Activated T-helper 1 cell treated with Interleukin-2 at 50 U/mL for 16 hours (primary cell): ENCODE measurements around the gene MPL.
"Not testable (repeated sequence)": the region's sequence is repeated elsewhere in the genome, so short reads cannot be mapped to it uniquely, and the experiment has no call there.

ENCODE experiments used
- DNase-seq: peaks from one replicate; pipeline ENCODE4 v3.0.0-alpha.2; 2020; ENCODE audit warnings: low read depth

Gene MPL

DNA sequence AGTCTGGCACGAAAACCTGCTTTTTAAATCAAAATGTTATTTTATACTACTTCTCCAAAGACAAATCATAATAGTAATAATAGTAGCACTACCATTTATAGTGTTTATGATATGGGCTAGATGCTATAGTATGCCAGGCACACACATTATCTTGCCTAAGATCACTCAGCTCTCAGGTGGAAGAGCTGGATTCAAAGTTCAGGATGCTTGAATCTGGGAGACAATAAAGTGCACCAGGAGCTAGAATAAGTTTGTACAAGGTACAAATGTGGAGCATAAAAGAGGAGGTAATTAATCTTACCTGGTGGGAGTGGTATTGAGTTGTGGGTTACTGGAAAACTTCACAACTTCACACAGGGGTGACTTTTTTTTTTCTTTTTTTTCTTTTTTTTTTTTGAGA, 40.2 kb downstream of the MPL start:
- DNase-seq: no peak

DNA sequence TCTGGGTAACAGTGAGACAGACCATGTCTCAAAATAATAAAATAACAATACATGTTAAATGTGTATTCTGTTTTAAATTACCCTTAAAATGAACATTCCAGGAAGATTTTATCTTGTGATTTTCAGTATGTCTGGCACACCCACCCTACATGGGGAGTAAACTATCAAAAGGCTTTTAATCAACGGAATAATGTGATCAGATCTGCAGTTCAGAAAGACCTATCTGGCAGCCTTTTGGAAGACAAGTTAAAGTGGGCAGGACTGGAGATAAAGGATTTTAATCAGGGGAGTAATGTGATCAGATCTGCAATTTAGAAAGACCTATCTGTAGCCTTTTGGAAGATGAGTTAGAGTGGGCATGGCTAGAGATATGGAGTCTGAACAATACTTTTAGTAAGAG, 41.9 kb downstream of the MPL start:
- DNase-seq: no peak

DNA sequence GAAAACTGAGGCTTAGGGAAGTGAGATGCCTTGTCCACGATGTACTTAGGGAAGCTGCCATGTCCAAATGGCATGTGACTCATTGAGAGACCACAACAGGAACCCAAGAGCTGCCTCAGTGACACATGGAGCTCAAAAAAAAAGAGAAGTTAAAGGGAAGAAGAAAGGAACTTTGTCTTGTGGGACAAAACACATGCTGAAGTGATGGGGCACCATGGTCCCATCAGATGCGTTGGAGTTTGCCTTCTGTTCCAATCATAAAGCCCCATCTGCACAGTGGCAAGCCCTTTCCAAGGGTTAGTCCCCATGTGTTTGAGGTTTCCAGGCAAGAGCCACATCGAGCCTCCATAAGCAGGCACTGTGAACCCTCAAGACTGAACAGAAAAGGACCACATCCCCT, 44.0 kb downstream of the MPL start:
- DNase-seq: no peak

DNA sequence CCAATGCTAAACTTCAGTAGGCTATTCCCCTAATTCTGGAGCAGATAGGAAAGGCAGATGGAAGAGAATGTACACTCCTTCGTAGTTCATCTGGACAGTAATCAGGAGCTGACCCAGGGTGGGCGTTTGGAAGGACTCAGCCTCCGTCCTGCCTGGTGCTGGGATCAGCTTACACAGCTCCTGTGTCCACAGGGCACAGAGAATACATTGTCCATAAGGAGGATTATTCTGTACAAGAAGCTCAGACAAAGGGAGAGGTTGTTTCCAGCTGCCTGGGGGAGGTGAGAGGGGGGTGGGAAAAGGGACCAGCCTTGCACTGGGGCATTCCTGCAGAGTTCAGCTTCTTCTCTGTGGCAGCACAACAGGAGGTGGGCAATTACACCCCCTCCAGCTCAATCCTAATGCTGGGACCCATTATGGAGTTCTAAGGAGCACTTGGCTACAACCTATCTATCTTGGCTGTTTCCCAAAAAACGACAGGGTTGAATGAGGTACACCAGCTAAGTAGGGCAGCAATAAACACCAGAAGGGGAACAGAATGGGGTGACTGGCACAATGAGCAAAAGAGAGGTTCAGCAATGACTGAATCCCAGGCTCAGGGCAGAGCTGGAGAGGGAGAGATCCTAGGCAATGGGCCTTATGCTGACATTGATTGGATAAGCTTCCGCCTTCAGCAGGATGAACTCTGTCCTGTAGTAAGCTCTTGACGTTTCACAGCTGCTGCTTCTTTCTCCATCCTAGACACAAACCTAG, 44.6 kb downstream of the MPL start:
- no peak for DNase-seq

DNA sequence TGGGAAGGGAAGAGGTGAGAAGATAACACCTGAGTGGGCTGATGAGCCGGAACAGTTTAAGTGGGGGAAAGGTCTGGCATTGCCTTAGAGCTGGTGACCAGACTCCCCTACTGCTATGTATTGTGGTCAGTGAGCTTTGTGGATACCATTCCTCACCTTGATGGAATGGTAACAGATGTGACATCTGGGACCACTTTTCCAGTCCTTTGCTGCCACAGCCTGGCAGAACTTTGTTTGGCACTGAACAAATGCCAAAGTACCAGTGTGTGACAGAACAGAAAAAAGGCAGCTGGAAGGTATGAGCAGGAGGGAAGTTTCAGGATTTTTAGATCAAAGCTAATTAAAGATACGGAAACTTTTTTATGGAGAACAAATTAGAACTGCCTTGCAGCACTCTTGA, 45.8 kb downstream of the MPL start:
- no peak for DNase-seq

DNA sequence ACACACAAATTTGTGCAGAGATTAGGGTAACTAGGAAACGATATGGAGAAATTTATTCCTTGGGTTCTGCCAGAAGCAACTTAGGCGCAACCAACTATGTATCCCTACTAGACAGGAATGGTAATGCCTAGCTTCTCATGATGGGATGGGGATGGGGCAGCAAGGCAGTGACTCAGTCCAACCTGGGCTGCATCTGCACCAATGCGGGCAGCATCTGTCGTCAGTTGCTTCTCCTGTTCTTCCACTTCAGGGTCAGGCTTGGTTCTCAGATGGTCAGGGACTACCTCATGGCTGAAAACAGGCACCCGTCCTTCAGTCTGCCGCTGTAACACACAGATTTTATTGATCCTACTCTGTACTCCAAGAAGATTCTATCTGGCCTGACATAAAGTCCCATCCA, 49.1 kb downstream of the MPL start:
- no peak for DNase-seq

DNA sequence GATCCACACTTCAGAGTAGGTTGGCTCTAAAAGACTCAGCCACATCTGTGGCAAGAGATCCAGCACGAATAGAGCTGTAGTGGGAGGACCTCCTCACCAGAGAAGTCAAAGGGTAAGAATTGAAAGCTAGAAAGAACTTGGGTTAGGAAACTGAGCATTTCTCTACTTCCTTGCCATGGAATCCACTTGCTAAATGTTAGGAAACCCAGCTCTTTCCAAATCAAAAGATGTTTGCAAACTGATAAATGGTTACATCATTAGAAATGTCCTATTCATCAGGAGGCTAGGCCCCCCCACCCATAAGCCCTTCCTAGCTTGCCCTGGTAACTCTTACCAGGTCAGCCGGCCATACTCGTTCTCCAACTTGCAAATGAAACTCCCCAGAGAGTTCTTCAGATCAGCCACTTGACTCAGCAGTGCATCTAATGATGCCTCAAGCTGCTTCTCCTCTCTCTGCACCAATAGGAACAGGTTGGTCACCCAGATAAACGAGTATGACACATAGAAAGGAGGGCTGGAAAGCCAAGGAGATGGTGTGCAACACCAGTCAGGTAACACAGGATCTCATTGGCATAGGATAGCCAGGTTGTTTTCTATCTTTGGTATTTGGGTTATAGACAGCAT, 50.5 kb downstream of the MPL start:
- no peak for DNase-seq

DNA sequence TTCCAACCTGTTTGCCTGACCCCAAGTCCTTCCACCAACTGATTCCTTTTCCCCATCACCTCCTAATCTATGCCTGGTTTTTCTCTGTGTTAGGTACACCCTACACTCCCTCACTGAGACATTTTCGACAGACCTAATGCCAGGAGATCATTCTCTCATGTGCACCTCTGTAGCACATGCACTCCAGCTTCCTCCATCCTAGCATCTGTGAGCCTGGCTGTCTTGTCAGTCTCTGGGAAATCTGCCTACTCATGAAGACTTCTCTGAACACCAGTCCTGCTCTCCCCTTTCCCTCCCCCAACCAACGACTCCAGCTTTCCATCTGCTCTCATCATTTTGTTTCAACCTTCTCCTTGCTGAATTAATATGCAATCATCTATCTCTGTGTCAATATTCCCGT, 51.0 kb downstream of the MPL start:
- DNase-seq: no peak

DNA sequence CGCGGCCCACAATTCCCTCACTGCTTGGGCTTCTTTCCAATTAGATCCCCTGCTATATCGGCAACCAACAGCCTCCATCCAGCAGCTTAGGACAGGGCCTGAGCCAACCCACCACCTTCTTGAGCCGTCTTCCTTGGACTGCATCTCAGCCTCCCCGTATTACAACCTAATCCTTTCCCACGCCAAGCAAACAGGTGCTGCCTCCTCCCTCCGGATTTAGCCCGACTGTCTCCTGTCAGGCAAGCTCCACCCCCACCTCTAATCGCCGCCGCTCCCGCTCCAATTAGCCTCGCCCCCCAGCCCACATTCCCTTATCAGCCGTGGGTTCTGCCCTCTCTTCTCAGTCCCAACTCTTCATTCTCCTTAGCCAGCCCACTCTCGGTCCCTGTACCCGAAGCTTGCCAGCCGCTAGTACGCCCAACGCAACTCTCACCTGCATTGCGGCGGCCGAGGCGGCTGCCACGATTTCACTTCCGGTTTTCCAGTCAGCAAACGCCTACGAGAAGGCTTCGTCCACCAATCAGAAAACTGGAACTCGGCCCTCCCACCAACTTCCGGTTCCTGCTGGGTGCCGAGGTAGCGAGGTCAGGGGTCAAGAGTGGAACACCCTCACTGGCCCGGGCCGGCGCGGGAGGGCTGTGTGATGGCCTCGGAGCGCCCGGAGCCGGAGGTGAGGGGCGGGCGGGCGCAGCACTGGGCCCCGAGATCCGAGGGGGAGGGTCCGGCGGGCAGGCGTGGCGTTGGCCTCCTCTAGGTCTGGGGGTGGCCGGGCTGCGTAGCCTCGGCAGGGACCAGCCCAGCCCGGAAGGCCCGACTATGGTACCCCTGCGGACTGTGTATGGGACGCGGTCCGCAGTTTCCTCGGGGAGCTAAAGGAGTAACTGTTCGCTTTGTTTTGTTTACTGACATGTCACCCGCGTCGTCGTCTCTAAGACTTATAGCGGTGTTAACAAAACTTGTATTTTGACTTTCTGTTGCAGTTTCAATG, 52.0 kb downstream of the MPL start, which contains the start of the genes MED8 and SZT2:
TSS of gene MED8 (minus strand) at position 475 of the 988 bp plus-strand sequence. CDS start at position 439, 36 bp downstream.
TSS of gene SZT2 (plus strand) at position 574 of the 988 bp plus-strand sequence. CDS start at position 644, 70 bp downstream.
- DNase-seq: peak; percentile 87

DNA sequence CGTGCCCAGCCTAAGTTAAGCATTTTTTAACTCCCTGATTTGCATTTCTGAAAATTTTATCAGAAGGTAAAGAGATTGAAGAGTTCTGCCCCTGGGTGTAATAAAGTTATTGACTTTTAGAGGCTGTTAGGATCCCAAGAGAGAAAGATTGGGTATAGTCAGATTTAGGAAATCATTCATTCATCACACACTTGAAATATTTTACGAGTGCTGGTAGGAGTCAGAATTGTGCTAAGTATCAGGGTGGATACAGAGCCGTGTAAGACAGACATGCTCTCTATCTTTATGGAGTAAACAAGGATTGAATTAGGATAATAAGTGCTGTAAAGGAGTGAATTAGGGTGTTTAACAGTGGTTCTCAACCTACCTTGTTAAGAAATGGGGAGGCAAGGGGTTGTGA, 55.1 kb downstream of the MPL start:
- DNase-seq: no peak

DNA sequence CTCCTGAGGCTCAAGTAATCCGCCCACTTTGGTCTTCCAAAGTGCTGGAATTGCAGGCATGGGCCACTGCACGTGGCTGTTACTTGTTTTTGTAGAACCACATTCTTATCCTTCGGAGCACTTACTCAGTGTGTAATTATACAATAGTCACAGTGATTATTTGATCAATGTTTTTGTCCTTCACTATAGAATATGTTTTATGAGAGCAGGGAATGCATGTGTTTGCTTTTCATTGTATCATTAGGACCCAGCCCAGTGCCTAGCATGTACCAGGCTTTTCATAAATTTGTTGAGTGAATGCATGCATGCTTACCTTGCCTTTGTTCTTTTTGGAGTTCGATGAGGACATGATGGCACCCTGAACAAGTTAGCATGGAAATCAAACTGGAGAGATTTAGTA, 57.9 kb downstream of the MPL start:
- no peak for DNase-seq

DNA sequence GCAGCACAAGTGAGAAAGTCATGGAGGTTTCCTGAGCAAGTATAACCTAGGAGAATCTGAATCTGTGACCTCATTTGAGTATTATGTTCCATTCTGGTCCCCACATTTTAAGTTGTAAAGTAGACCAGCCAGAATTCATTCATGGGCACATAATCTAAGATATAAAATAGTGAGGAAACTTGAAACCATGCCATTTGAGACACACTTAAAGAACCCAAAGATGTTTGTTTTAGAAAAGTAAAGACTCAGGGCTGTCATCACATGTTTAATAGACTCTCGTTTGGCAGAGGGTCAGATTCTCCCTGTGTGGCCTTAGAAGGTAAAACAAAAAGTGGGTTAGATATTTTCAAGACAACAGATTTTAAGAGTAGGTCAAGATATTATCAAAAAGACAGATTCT, 58.4 kb downstream of the MPL start:
- no peak for DNase-seq

DNA sequence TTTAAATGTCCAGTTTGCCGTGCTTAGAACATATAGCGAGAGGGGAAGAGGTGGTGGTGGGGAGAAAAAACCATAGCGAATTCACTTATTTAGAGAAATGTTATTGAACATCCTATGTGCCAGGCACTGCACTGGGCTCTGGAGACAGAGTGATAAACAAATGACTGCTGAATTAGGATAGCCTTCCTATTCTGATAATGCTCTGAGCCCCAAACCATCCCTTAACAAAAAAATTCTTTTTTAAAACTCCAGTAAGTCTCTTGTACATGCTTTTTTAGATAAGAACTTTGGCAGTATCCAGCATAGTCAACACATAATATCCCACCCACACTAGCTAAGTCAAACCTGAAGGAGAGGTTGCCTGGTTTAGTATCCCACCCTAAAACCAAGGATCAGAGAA, 60.6 kb downstream of the MPL start:
- no peak for DNase-seq

DNA sequence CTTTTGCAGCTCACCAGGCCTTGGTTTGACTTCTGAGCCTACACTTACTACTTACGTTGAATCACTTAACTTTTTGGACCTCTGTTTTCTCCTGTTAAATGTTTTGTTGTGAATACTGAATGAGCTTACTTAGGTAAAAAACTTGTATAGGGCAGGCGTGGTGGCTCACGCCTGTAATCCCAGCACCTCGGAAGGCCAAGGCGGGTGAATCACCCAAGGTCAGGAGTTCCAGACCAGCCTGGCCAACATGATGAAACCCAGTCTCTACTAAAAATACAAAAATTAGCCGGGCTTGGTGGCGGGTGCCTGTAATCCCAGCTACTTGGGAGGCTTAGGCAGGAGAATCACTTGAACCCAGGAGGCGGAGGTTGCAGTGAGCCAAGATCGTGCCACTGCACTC, 62.8 kb downstream of the MPL start:
- not testable (repeated sequence) for DNase-seq

DNA sequence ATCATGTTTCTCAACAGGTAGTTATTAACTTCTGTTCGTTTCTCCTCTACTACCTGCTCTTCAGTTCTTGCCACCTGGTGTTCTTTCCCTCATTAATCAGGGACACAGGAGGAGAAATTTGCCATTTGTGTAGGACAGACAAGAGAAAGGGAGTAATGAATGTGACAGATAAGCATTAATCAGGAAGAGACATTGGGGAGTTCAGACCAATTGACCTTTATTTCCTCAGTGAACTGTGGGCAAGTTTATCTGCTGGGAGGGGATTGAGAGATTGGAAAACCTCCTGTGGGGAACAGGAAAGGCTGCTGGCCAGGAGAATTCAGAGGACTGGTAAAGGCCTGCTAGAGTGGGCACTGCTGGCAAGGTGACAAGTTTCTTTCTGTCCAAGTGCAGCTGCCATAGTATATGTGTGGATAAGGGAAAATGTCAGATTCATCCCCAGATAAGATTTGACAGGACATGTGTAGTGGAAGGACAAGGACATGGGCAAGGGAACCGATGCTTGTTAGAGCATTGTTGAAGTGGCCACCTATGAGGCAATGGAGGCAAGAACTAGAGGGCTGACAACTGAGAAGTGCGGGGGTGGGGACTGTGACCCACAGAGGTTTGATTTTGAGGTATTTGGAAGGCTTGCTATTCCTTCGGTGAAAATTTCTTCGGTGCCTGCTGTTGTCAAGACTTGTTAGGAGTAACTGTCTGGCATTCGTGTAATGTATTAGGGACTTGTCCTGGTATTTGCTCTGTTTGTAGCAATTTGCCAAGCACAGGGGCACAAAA, 64.7 kb downstream of the MPL start:
- DNase-seq: no peak
